HEK293 (cell line): ENCODE results near the gene CACNA1D.

Source experiments
- CTCF ChIA-PET: fragments of 350-600 bp; formaldehyde crosslinking; extraction: SDS; loops from one replicate; lab custom pipeline; 2021; ENCODE audit warnings: antibody characterized with exemption; lab: Yijun Ruan, JAX
- POLR2A ChIA-PET: fragments of 300-600 bp; formaldehyde crosslinking; extraction: SDS; loops from one replicate; lab custom pipeline; 2020; ENCODE audit warnings: antibody characterized with exemption, inconsistent platforms; lab: Yijun Ruan, JAX
- H3K27ac ChIP-seq: fragments of 200-500 bp; sonication (Bioruptor generic); 2 replicates; pipeline ENCODE4 v1.5.1; 2014; ENCODE audit warnings: low read depth, low read length, control low read depth, inconsistent platforms; ENCODE audit errors: extremely low read depth
- H3K36me3 ChIP-seq, 2 experiments: fragments of 200-500 bp in 1 of 2; sonication (Bioruptor generic) in 1 of 2; 1 replicate in 1 of 2; 2 replicates in 1 of 2; pipeline ENCODE4 v1.5.1; 2014 to 2017; ENCODE audit warnings: inconsistent platforms in 2 of 2, low read length in 2 of 2; ENCODE audit not compliant: control insufficient read depth in 2 of 2, insufficient read depth in 1 of 2
- H3K4me1 ChIP-seq: fragments of 200-500 bp; sonication (Bioruptor generic); 2 replicates; pipeline ENCODE4 v1.5.1; 2014; ENCODE audit warnings: mild to moderate bottlenecking, low read length, inconsistent platforms; ENCODE audit not compliant: control insufficient read depth, insufficient read depth
- H3K4me3 ChIP-seq: 2 replicates; pipeline ENCODE4 v1.5.1; 2011; ENCODE audit warnings: low read depth, mild to moderate bottlenecking, control low read depth, low read length, moderate library complexity
- H3K9me3 ChIP-seq: fragments of 200-500 bp; sonication (Bioruptor generic); 2 replicates; pipeline ENCODE4 v1.5.1; 2014; ENCODE audit warnings: low read depth, low read length, inconsistent platforms; ENCODE audit not compliant: control insufficient read depth, insufficient read depth
- GLIS2 ChIP-seq: fragments of 450-650 bp; formaldehyde crosslinking; IDR thresholded peaks from 2 replicates; pipeline ENCODE4 v1.5.1; 2016; ENCODE audit warnings: missing biosample characterization, missing genetic modification characterization
- KLF8 ChIP-seq: fragments of 450-650 bp; formaldehyde crosslinking; IDR thresholded peaks from 2 replicates; pipeline ENCODE4 v1.5.1; 2016; ENCODE audit warnings: missing biosample characterization, missing genetic modification characterization
- KLF9 ChIP-seq: fragments of 450-650 bp; formaldehyde crosslinking; IDR thresholded peaks from 2 replicates; pipeline ENCODE4 v1.5.1; 2016; ENCODE audit warnings: missing biosample characterization, missing genetic modification characterization, low read depth
- MYNN ChIP-seq: fragments of 450-650 bp; formaldehyde crosslinking; IDR thresholded peaks from 2 replicates; pipeline ENCODE4 v1.5.1; 2016; ENCODE audit warnings: missing biosample characterization, missing genetic modification characterization, borderline replicate concordance
- PRDM10 ChIP-seq: fragments of 450-650 bp; formaldehyde crosslinking; IDR thresholded peaks from 2 replicates; pipeline ENCODE4 v1.5.1; 2016; ENCODE audit warnings: missing biosample characterization, missing genetic modification characterization
- SALL2 ChIP-seq: fragments of 450-650 bp; formaldehyde crosslinking; IDR thresholded peaks from 2 replicates; pipeline ENCODE4 v1.5.0; 2017; ENCODE audit warnings: missing biosample characterization, mild to moderate bottlenecking, missing genetic modification characterization, borderline replicate concordance
- SETDB1 ChIP-seq: IDR thresholded peaks from one replicate; pipeline ENCODE4 v1.6.1; 2017; ENCODE audit warnings: mild to moderate bottlenecking, low read length, moderate library complexity, mixed read lengths; ENCODE audit not compliant: insufficient read length
- SP3 ChIP-seq: fragments of 450-650 bp; formaldehyde crosslinking; IDR thresholded peaks from 2 replicates; pipeline ENCODE4 v1.5.1; 2016; ENCODE audit warnings: missing biosample characterization, missing genetic modification characterization
- ZBTB17 ChIP-seq: fragments of 450-650 bp; formaldehyde crosslinking; IDR thresholded peaks from 2 replicates; pipeline ENCODE4 v1.5.1; 2016; ENCODE audit warnings: missing biosample characterization, missing genetic modification characterization
- ZEB2 ChIP-seq: fragments of 450-650 bp; formaldehyde crosslinking; IDR thresholded peaks from 2 replicates; pipeline ENCODE4 v1.5.1; 2016; ENCODE audit warnings: missing biosample characterization, missing genetic modification characterization
- ZFP41 ChIP-seq: fragments of 450-650 bp; formaldehyde crosslinking; IDR thresholded peaks from 2 replicates; pipeline ENCODE4 v1.5.1; 2016; ENCODE audit warnings: missing biosample characterization, missing genetic modification characterization, borderline replicate concordance
- ZIC2 ChIP-seq: fragments of 450-650 bp; formaldehyde crosslinking; IDR thresholded peaks from 2 replicates; pipeline ENCODE4 v1.5.1; 2016; ENCODE audit warnings: missing biosample characterization, missing genetic modification characterization
- ZNF133 ChIP-seq: fragments of 450-650 bp; formaldehyde crosslinking; IDR thresholded peaks from 2 replicates; pipeline ENCODE4 v1.5.1; 2016; ENCODE audit warnings: missing biosample characterization, missing genetic modification characterization
- ZNF211 ChIP-seq: fragments of 450-650 bp; formaldehyde crosslinking; IDR thresholded peaks from 2 replicates; pipeline ENCODE4 v1.5.1; 2016; ENCODE audit warnings: low read depth, missing biosample characterization, missing genetic modification characterization
- ZNF335 ChIP-seq: fragments of 450-650 bp; formaldehyde crosslinking; conservative IDR thresholded peaks from 2 replicates; pipeline ENCODE4 v1.5.1; 2016; ENCODE audit warnings: missing biosample characterization, missing genetic modification characterization
- ZNF341 ChIP-seq: fragments of 450-650 bp; formaldehyde crosslinking; IDR thresholded peaks from 2 replicates; pipeline ENCODE4; 2016; ENCODE audit warnings: low read depth, missing biosample characterization, missing genetic modification characterization
- ZNF423 ChIP-seq: fragments of 450-650 bp; formaldehyde crosslinking; IDR thresholded peaks from 2 replicates; pipeline ENCODE4 v1.5.1; 2016; ENCODE audit warnings: missing biosample characterization, missing genetic modification characterization
- ZNF623 ChIP-seq: fragments of 450-650 bp; formaldehyde crosslinking; IDR thresholded peaks from 2 replicates; pipeline ENCODE4 v1.5.1; 2016; ENCODE audit warnings: missing biosample characterization, missing genetic modification characterization
- ZNF677 ChIP-seq: fragments of 450-650 bp; IDR thresholded peaks from 2 replicates; pipeline ENCODE4 v1.5.0; 2018; ENCODE audit warnings: missing biosample characterization, mild to moderate bottlenecking, missing genetic modification characterization, moderate library complexity
- TF ChIP-seq, protein P1 (sequence below): fragments of 450-650 bp; formaldehyde crosslinking; IDR thresholded peaks from 2 replicates; pipeline ENCODE4 v1.5.1; 2016; ENCODE audit warnings: missing biosample characterization, missing genetic modification characterization
- TF ChIP-seq, protein P2 (sequence below): fragments of 450-650 bp; formaldehyde crosslinking; IDR thresholded peaks from 2 replicates; pipeline ENCODE4 v1.5.1; 2017; ENCODE audit warnings: missing biosample characterization, missing genetic modification characterization
- TF ChIP-seq, protein P3 (sequence below): fragments of 450-650 bp; formaldehyde crosslinking; IDR thresholded peaks from 2 replicates; pipeline ENCODE4 v1.5.1; 2016; ENCODE audit warnings: missing biosample characterization, missing genetic modification characterization
- TF ChIP-seq, protein P4 (sequence below): fragments of 450-650 bp; formaldehyde crosslinking; IDR thresholded peaks from 2 replicates; pipeline ENCODE4 v1.5.1; 2016; ENCODE audit warnings: missing biosample characterization, missing genetic modification characterization
- TF ChIP-seq, protein P5 (sequence below): fragments of 450-650 bp; formaldehyde crosslinking; IDR thresholded peaks from 2 replicates; pipeline ENCODE4 v1.5.1; 2016; ENCODE audit warnings: missing biosample characterization, missing genetic modification characterization

CACNA1D gene

DNA sequence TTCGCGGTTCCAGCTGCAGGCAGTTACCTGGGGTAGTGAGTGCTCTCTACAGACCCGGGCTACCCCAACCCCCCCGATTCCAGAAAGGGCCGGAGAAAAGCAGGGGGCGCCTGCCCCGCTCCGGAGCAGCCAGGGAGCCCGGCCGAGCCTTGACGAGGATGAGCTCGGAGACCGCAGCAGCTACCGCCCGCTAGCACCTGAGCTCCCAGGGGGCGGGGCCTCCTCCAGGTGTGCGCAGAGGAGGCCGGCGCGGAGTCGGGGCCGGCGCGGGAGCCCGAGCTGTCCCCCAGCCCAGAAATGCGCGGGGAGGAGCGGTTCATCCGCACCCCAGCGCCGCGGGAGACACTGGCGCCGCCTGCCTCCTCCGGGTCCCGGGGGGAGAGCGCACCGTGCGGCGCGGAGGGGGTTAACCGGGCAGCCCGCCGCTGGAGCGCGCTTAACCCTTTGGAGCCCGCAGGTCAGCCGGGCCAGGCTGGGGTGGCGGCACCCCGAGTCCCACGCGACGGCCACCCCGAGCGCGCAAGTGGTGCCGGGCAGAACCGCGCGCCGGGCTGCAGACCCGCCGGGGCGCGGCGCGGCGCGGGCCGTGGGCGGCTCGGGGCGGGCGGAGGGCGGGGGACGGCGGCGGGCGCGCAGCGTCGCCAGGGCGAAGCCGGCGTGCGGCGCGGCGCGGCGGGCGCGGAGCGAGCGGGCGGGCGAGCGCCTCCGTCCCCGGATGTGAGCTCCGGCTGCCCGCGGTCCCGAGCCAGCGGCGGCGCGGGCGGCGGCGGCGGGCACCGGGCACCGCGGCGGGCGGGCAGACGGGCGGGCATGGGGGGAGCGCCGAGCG lies at the start of gene CACNA1D:
CACNA1D (plus strand) TSS at position 649 of the 829 bp plus-strand sequence. CDS start 556 bp downstream, outside the sequence.
- Histone ChIP-seq H3K4me1 (no peaks in the 10 kb centered on the region), H3K27ac (no peak within 1 kb of the TSS), H3K9me3 (no peaks in the 10 kb centered on the region), H3K36me3 (no peaks in the 10 kb centered on the region), H3K4me3 (peak within 1 kb of the TSS; percentile 49)
- ChIA-PET POLR2A (no interaction called here), CTCF (interaction anchor here (0.7 kb wide), 1 partner anchor 24 kb away, joined by 5 read pairs; no protein-coding TSS in a partner anchor)
- TF ChIP-seq MYNN (tag by site-specific recombination), result no peak
- no peak for TF ChIP-seq ZNF677 (tag by site-specific recombination)
- TF ChIP-seq, protein P1, sequence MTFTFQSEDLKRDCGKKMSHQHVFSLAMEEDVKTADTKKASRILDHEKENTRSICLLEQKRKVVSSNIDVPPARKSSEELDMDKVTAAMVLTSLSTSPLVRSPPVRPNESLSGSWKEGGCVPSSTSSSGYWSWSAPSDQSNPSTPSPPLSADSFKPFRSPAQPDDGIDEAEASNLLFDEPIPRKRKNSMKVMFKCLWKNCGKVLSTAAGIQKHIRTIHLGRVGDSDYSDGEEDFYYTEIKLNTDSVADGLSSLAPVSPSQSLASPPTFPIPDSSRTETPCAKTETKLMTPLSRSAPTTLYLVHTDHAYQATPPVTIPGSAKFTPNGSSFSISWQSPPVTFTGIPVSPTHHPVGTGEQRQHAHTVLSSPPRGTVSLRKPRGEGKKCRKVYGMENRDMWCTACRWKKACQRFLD, result no peak
- TF ChIP-seq, protein P2, sequence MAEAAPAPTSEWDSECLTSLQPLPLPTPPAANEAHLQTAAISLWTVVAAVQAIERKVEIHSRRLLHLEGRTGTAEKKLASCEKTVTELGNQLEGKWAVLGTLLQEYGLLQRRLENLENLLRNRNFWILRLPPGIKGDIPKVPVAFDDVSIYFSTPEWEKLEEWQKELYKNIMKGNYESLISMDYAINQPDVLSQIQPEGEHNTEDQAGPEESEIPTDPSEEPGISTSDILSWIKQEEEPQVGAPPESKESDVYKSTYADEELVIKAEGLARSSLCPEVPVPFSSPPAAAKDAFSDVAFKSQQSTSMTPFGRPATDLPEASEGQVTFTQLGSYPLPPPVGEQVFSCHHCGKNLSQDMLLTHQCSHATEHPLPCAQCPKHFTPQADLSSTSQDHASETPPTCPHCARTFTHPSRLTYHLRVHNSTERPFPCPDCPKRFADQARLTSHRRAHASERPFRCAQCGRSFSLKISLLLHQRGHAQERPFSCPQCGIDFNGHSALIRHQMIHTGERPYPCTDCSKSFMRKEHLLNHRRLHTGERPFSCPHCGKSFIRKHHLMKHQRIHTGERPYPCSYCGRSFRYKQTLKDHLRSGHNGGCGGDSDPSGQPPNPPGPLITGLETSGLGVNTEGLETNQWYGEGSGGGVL (tag by site-specific recombination), result peak; percentile 52; the same call in 1 of the 2 replicates
- TF ChIP-seq ZNF335 (tag by site-specific recombination), result peak; percentile 37; the same call in 1 of the 2 replicates
- TF ChIP-seq SETDB1, result no peak
- no peak for TF ChIP-seq SP3 (tag by site-specific recombination)
- TF ChIP-seq KLF8, result peak; percentile 32; the same call in 1 of the 2 replicates
- peak; percentile 26; the same call in 1 of the 2 replicates for TF ChIP-seq PRDM10 (tag by site-specific recombination)
- peak; percentile 71 for TF ChIP-seq ZNF341 (tag by site-specific recombination)
- no peak for TF ChIP-seq ZNF133
- TF ChIP-seq ZIC2 (tag by site-specific recombination), result 0 out of 2 replicates have a peak, but pooled peaks have one; percentile 34
- TF ChIP-seq, protein P3, sequence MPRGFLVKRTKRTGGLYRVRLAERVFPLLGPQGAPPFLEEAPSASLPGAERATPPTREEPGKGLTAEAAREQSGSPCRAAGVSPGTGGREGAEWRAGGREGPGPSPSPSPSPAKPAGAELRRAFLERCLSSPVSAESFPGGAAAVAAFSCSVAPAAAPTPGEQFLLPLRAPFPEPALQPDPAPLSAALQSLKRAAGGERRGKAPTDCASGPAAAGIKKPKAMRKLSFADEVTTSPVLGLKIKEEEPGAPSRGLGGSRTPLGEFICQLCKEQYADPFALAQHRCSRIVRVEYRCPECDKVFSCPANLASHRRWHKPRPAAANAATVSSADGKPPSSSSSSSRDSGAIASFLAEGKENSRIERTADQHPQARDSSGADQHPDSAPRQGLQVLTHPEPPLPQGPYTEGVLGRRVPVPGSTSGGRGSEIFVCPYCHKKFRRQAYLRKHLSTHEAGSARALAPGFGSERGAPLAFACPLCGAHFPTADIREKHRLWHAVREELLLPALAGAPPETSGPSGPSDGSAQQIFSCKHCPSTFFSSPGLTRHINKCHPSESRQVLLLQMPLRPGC (tag by site-specific recombination), result no peak
- TF ChIP-seq GLIS2 (tag by site-specific recombination), result peak; percentile 19; the same call in 1 of the 2 replicates
- no peak for TF ChIP-seq ZFP41 (tag by site-specific recombination)
- TF ChIP-seq SALL2 (tag by site-specific recombination), result no peak
- no peak for TF ChIP-seq ZNF623 (tag by site-specific recombination)
- TF ChIP-seq, protein P4, sequence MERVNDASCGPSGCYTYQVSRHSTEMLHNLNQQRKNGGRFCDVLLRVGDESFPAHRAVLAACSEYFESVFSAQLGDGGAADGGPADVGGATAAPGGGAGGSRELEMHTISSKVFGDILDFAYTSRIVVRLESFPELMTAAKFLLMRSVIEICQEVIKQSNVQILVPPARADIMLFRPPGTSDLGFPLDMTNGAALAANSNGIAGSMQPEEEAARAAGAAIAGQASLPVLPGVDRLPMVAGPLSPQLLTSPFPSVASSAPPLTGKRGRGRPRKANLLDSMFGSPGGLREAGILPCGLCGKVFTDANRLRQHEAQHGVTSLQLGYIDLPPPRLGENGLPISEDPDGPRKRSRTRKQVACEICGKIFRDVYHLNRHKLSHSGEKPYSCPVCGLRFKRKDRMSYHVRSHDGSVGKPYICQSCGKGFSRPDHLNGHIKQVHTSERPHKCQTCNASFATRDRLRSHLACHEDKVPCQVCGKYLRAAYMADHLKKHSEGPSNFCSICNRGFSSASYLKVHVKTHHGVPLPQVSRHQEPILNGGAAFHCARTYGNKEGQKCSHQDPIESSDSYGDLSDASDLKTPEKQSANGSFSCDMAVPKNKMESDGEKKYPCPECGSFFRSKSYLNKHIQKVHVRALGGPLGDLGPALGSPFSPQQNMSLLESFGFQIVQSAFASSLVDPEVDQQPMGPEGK (tag by site-specific recombination), result peak; percentile 55; the same call in 1 of the 2 replicates
- TF ChIP-seq, protein P5, sequence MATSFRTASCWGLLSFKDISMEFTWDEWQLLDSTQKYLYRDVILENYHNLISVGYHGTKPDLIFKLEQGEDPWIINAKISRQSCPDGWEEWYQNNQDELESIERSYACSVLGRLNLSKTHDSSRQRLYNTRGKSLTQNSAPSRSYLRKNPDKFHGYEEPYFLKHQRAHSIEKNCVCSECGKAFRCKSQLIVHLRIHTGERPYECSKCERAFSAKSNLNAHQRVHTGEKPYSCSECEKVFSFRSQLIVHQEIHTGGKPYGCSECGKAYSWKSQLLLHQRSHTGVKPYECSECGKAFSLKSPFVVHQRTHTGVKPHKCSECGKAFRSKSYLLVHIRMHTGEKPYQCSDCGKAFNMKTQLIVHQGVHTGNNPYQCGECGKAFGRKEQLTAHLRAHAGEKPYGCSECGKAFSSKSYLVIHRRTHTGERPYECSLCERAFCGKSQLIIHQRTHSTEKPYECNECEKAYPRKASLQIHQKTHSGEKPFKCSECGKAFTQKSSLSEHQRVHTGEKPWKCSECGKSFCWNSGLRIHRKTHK (tag by site-specific recombination), result no peak
- TF ChIP-seq ZBTB17 (tag by site-specific recombination), result peak; percentile 34; the same call in 1 of the 2 replicates
- 0 out of 2 replicates have a peak, but pooled peaks have one; percentile 27 for TF ChIP-seq ZNF423 (tag by site-specific recombination)
- TF ChIP-seq KLF9, result peak; percentile 39; the same call in 1 of the 2 replicates
- no peak for TF ChIP-seq ZNF211
- TF ChIP-seq ZEB2 (tag by site-specific recombination), result peak; percentile 77; the same call in 1 of the 2 replicates
